Measurements from ENCODE around the gene TMED8. TPM values are rescaled to one million over a fixed set of nuclear protein-coding genes. Genes with fewer than 3 reads are reported as not detected.
A peak's percentile ranks its signal among the peaks of the same experiment; 100 is the strongest.
"Not testable (repeated sequence)": the region's sequence is repeated elsewhere in the genome, so short reads cannot be mapped to it uniquely, and the experiment has no call there.

The TMED8 gene
- total RNA-seq, 2 donors from 2014 or later = 14.7 to 35.2 TPM

GRCh38 chr14:77320238-77320935, 56.5 kb downstream of the TMED8 start, which contains the start of gene POMT2:
Gene POMT2, minus strand, starts transcription at chr14:77320883. Its CDS starts 202 bp downstream, at chr14:77320681.
- intact Hi-C loops (cut with DNase I) = loop anchor here (2.0 to 5.0 kb wide), 2 partner anchors 136 to 223 kb away; partner anchors contain the start of genes CIPC and VIPAS39
- under 1% methylated on average over 66 of the region's 69 CpGs for WGBS

GRCh38 chr14:77319422-77319821, 57.5 kb downstream of the TMED8 start:
- 22% methylated on average over 5 of the region's 5 CpGs for WGBS
- Histone ChIP-seq H3K27ac (no peak overlapping the region), H3K9me3 (no peaks in the 10 kb centered on the region), H3K4me3 (no peak overlapping the region), H3K36me3 (no peaks in the 10 kb centered on the region), H3K4me1 (replicated peaks) (peaks cover 16% of the 10 kb centered on the region), H3K27me3 (replicated peaks; ENCODE audit: insufficient read depth) (no peaks in the 10 kb centered on the region)
- TF ChIP-seq POLR2A (IDR thresholded peaks at IDR 0.05) (no peak), CTCF (IDR thresholded peaks at IDR 0.05) (no peak), POLR2AphosphoS5 (IDR thresholded peaks at IDR 0.05) (no peak)
- DNase-seq (ENCODE audit: low spot score) = no peak
- intact Hi-C loops (cut with DNase I) = loop anchor here (10.0 kb wide), 2 partner anchors 385 to 445 kb away; partner anchors contain the start of genes ALKBH1 and SLIRP

More at GRCh38 chr14:77320238-77320935, 56.5 kb downstream of the TMED8 start, which contains the start of gene POMT2:
- peaks cover 7% of the 10 kb centered on the region for H3K4me1 ChIP-seq (replicated peaks)
- H3K27ac ChIP-seq = peak within 1 kb of the TSS; percentile 98 to 99
- TF ChIP-seq CTCF (IDR thresholded peaks at IDR 0.05) (peak; percentile 50 to 84 (median 64)), POLR2AphosphoS5 (IDR thresholded peaks at IDR 0.05) (peak; percentile 84), POLR2A (IDR thresholded peaks at IDR 0.05) (no peak)
- peak; percentile 93 for DNase-seq (ENCODE audit: low spot score)
- H3K27me3 ChIP-seq (replicated peaks; ENCODE audit: insufficient read depth) = no peaks in the 10 kb centered on the region
- peak within 1 kb of the TSS; percentile 87 to 93 for H3K4me3 ChIP-seq
- H3K36me3 ChIP-seq = no peaks in the 10 kb centered on the region
- no peaks in the 10 kb centered on the region for H3K9me3 ChIP-seq

- H3K36me3 ChIP-seq; H3K27ac ChIP-seq; H3K9me3 ChIP-seq; H3K4me3 ChIP-seq; DNase-seq (ENCODE audit: low spot score); H3K27me3 ChIP-seq (replicated peaks; ENCODE audit: insufficient read depth): not testable (repeated sequence)
- 86% methylated on average over 11 of the region's 11 CpGs for WGBS
- peaks cover 20% of the 10 kb centered on the region for H3K4me1 ChIP-seq (replicated peaks)
- intact Hi-C loops (cut with DNase I) = loop anchor here (10.0 kb wide), 2 partner anchors 386 to 444 kb away; partner anchors contain the start of genes ALKBH1 and SLIRP
Measured at GRCh38 chr14:77318756-77319155, 58.1 kb downstream of the TMED8 start.

DNA sequence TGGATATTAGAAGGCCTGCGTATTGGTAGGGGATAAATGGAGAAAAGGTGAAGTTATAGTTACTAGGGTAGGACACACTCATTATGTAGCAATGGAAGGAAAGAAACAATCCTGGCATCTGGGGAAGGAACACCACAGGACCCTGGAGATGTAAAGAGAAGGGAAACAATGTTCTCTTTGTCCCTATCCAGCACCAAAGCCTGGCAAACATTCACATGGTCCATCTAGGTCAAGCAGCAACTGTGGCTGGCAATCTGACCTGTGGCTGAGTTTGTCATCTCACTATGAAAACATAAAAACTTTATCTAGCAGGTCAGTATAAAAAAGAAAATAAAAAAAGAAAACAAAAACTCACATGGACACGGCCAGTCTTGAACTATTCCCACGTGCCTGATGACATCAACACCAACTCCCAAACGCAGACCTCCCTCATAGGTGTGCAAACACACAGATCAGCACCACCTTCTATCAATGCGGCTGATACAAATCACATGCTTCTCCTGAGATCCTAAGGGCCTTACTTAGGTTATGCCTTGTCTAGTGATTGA, 58.8 kb downstream of the TMED8 start:
- no peak for DNase-seq (ENCODE audit: low spot score)
- intact Hi-C loops (cut with DNase I) = loop anchor here (10.0 kb wide), 2 partner anchors 387 to 443 kb away; partner anchors contain the start of genes ALKBH1 and SLIRP
- H3K4me3 ChIP-seq = no peak overlapping the region

More for the DNA sequence above, 58.8 kb downstream of the TMED8 start:
- TF ChIP-seq POLR2AphosphoS5 (IDR thresholded peaks at IDR 0.05) (no peak), CTCF (IDR thresholded peaks at IDR 0.05) (no peak), POLR2A (IDR thresholded peaks at IDR 0.05) (no peak)
- WGBS = 79% methylated on average over 5 of the region's 5 CpGs
- H3K9me3 ChIP-seq = no peaks in the 10 kb centered on the region
- no peak overlapping the region for H3K27ac ChIP-seq
- no peaks in the 10 kb centered on the region for H3K36me3 ChIP-seq
- peaks cover 20% of the 10 kb centered on the region for H3K4me1 ChIP-seq (replicated peaks)
- no peaks in the 10 kb centered on the region for H3K27me3 ChIP-seq (replicated peaks; ENCODE audit: insufficient read depth)
